ENCODE results near the gene STK39.

GRCh38 chr2:168034616-168035015 lies 212.8 kb downstream of the STK39 start:
- TF ChIP-seq, protein P1, sequence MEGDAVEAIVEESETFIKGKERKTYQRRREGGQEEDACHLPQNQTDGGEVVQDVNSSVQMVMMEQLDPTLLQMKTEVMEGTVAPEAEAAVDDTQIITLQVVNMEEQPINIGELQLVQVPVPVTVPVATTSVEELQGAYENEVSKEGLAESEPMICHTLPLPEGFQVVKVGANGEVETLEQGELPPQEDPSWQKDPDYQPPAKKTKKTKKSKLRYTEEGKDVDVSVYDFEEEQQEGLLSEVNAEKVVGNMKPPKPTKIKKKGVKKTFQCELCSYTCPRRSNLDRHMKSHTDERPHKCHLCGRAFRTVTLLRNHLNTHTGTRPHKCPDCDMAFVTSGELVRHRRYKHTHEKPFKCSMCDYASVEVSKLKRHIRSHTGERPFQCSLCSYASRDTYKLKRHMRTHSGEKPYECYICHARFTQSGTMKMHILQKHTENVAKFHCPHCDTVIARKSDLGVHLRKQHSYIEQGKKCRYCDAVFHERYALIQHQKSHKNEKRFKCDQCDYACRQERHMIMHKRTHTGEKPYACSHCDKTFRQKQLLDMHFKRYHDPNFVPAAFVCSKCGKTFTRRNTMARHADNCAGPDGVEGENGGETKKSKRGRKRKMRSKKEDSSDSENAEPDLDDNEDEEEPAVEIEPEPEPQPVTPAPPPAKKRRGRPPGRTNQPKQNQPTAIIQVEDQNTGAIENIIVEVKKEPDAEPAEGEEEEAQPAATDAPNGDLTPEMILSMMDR (IDR thresholded peaks at IDR 0.05): no peak
- no peak for TF ChIP-seq POLR2A (IDR thresholded peaks at IDR 0.05)

Measured in right lobe of liver (tissue), 4 donors.